Diencephalon (tissue), 1 donor: Measurements from ENCODE around the gene PHC3. TPM values are rescaled to one million over a fixed set of nuclear protein-coding genes. Genes with fewer than 3 reads are reported as not detected.

ENCODE experiments used
- small RNA-seq: library from RNA; depleted of rRNA; stranded (forward); fragments of <200 nt; gene quantifications from one replicate; pipeline ENCODE3, GENCODE V24; 2014
- total RNA-seq: library from RNA; depleted of rRNA; stranded (reverse); fragments of >200 nt; gene quantifications from one replicate; pipeline ENCODE4 v1.2.3, GENCODE V29; 2014

PHC3 gene
- 46.1 TPM for total RNA-seq

GRCh38 chr3:170180908-170181885 is at the start of gene PHC3:
PHC3 (minus strand) TSS chr3:170181733; CDS start chr3:170181715, 18 bp downstream.

GRCh38 chr3:170221924-170222646 is 40.6 kb upstream of the PHC3 start, which contains the start of gene PRKCI:
PRKCI (plus strand) TSS chr3:170222424; CDS start chr3:170222670, 246 bp downstream.

Small RNA genes within 50 kb of the gene (small RNA-seq; reads per million reads assigned to genes)
- gene RNU4-38P (not detected), gene RNU6-315P (not detected)

Other genes starting within 250 kb of the PHC3 start
- gene SEC62, start 214.9 kb downstream of the PHC3 start, total RNA-seq = 144 TPM
- 5.3 TPM for gene GPR160, start 143.7 kb downstream of the PHC3 start, total RNA-seq
- gene PRKCI, start 40.7 kb upstream of the PHC3 start, total RNA-seq = 89.5 TPM
- gene SKIL, start 176.0 kb upstream of the PHC3 start, total RNA-seq = 128 TPM
- gene CLDN11, start 237.1 kb upstream of the PHC3 start, total RNA-seq = 18.2 TPM